RWPE2 (cell line): ENCODE results near the gene CHCHD1.

Experiments used
- ATAC-seq: fragments of 200-7000 bp; cut with Tn5 transposase; 3 replicates; pipeline ENCODE4 v1.9.1; 2021; ENCODE audit warnings: low read depth
- DNase-seq: peaks from one replicate; pipeline ENCODE4 v3.0.0-alpha.2; 2020; ENCODE audit warnings: low spot score
- H3K27ac ChIP-seq: fragments of 450-650 bp; 2 replicates; pipeline ENCODE4 v1.5.1; 2017; ENCODE audit warnings: mild to moderate bottlenecking; ENCODE audit not compliant: poor library complexity, severe bottlenecking
- H3K27me3 ChIP-seq: fragments of 250-450 bp; sonication (Bioruptor Pico); 2 replicates; pipeline ENCODE4 v1.5.1; 2021; ENCODE audit warnings: mild to moderate bottlenecking, moderate library complexity; ENCODE audit not compliant: insufficient read depth, poor library complexity, severe bottlenecking
- H3K36me3 ChIP-seq: fragments of 250-450 bp; sonication (Bioruptor Pico); 2 replicates; pipeline ENCODE4 v1.5.1; 2020; ENCODE audit warnings: low read depth, mild to moderate bottlenecking, moderate library complexity
- H3K4me1 ChIP-seq: fragments of 250-450 bp; sonication (Bioruptor Pico); 2 replicates; pipeline ENCODE4 v1.5.1; 2021; ENCODE audit warnings: mild to moderate bottlenecking, moderate library complexity; ENCODE audit not compliant: insufficient read depth, poor library complexity, severe bottlenecking
- H3K4me3 ChIP-seq: fragments of 250-450 bp; sonication (Bioruptor Pico); 2 replicates; pipeline ENCODE4 v1.5.1; 2021; ENCODE audit warnings: mild to moderate bottlenecking, moderate library complexity; ENCODE audit not compliant: severe bottlenecking
- H3K9me3 ChIP-seq: fragments of 250-450 bp; sonication (Bioruptor Pico); 2 replicates; pipeline ENCODE4 v1.5.1; 2021; ENCODE audit warnings: mild to moderate bottlenecking, moderate library complexity; ENCODE audit not compliant: severe bottlenecking
- CTCF ChIP-seq: fragments of 450-650 bp; IDR thresholded peaks from one replicate; pipeline ENCODE4 v1.5.1; 2017; ENCODE audit warnings: mild to moderate bottlenecking, moderate library complexity; ENCODE audit not compliant: poor library complexity, severe bottlenecking

Gene CHCHD1

DNA sequence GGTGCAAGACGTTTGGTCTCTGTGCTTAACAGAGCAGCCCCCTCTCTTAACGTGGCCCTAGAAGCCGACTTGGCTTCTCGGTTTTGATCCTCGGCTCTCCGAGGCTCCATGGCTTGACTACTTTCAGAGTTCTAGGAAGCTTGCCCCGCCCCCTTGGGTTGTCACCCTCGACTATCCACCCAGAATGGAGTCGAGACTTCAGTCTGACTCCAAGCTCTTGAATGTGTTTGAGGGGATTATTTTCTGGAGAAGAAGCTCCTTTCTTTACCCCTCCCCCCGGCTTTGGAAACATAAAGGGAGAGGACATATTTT is 37.2 kb upstream of the CHCHD1 start:
- H3K36me3 ChIP-seq: peaks cover 43% of the 10 kb centered on the region
- no peaks in the 10 kb centered on the region for H3K9me3 ChIP-seq
- peaks cover 9% of the 10 kb centered on the region for H3K4me1 ChIP-seq
- H3K27me3 ChIP-seq: no peaks in the 10 kb centered on the region
- peak; percentile 27 for ATAC-seq
- no peak for DNase-seq
- TF ChIP-seq CTCF: no peak
- H3K27ac ChIP-seq: peak overlapping the region; percentile 86
- peak overlapping the region; percentile 61 for H3K4me3 ChIP-seq

GRCh38 chr10:73746721-73747120 is 35.1 kb upstream of the CHCHD1 start:
- H3K4me3 ChIP-seq: no peak overlapping the region
- H3K27me3 ChIP-seq: no peaks in the 10 kb centered on the region
- no peak for TF ChIP-seq CTCF
- H3K36me3 ChIP-seq: peaks cover 64% of the 10 kb centered on the region
- no peaks in the 10 kb centered on the region for H3K9me3 ChIP-seq
- peaks cover 6% of the 10 kb centered on the region for H3K4me1 ChIP-seq
- no peak overlapping the region for H3K27ac ChIP-seq
- no peak for DNase-seq
- ATAC-seq: no peak

DNA sequence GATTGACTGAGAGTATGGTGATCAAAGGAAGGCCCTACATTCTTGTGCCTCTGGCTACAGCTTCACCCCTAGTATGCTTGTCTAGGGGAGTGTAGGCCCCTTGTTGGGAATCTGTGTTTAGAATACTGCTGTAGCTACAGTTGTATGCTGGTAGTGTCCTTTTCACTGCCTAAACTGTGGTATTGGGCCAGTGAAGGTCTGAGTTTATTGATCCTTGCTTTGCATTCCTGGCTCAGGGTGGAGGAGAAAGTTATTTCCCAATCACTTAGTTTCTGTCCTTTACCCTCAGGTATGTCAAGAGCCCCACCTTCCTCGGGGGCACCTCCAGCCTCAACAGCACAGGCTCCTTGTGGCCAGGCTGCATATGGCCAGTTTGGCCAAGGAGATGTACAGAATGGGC is 31.0 kb upstream of the CHCHD1 start:
- Histone ChIP-seq H3K27ac (no peak overlapping the region), H3K36me3 (peaks cover 91% of the 10 kb centered on the region), H3K4me3 (no peak overlapping the region), H3K9me3 (no peaks in the 10 kb centered on the region), H3K27me3 (no peaks in the 10 kb centered on the region), H3K4me1 (no peaks in the 10 kb centered on the region)
- ATAC-seq (no peak), DNase-seq (no peak)
- no peak for TF ChIP-seq CTCF

GRCh38 chr10:73756183-73756582 is 25.7 kb upstream of the CHCHD1 start:
- H3K36me3 ChIP-seq: peaks cover 76% of the 10 kb centered on the region
- no peak overlapping the region for H3K27ac ChIP-seq
- no peaks in the 10 kb centered on the region for H3K4me1 ChIP-seq
- H3K4me3 ChIP-seq: no peak overlapping the region
- ATAC-seq: no peak
- DNase-seq: no peak
- no peak for TF ChIP-seq CTCF
- H3K9me3 ChIP-seq: no peaks in the 10 kb centered on the region
- H3K27me3 ChIP-seq: no peaks in the 10 kb centered on the region

- Histone ChIP-seq H3K9me3 (no peaks in the 10 kb centered on the region), H3K27ac (no peak overlapping the region), H3K4me1 (peaks cover 16% of the 10 kb centered on the region), H3K27me3 (no peaks in the 10 kb centered on the region), H3K36me3 (peaks cover 76% of the 10 kb centered on the region), H3K4me3 (no peak overlapping the region)
- TF ChIP-seq CTCF: no peak
- no peak for ATAC-seq
- no peak for DNase-seq
Measured at GRCh38 chr10:73758704-73759511, 22.9 kb upstream of the CHCHD1 start.
